K562 (cell line): ENCODE data around the gene PPEF2. TPM values are rescaled to one million over a fixed set of nuclear protein-coding genes. Genes with fewer than 3 reads are reported as not detected.

ENCODE experiments used
- ATAC-seq: fragments of 200-7000 bp; cut with Tn5 transposase; 3 replicates; pipeline ENCODE4 v1.9.1; 2020; ENCODE audit warnings: moderate library complexity
- BruUV-seq: library from RNA; stranded (reverse); fragments of 400-500 nt; replicated peaks from 2 replicates; lab custom pipeline; 2021; lab: Mats Ljungman, UMichigan
- CTCF ChIA-PET: fragments of 300-600 bp; formaldehyde crosslinking; extraction: SDS; loops from one replicate; lab custom pipeline; 2021; ENCODE audit warnings: low intra/inter-chr PET ratio; lab: Yijun Ruan, JAX
- POLR2A ChIA-PET: fragments of 300-600, 350-650 bp; sonication (Branson Sonifier 250); formaldehyde crosslinking; extraction: SDS; loops from one replicate; lab custom pipeline; 2021; ENCODE audit warnings: antibody characterized with exemption, inconsistent platforms; lab: Yijun Ruan, JAX
- DNase-seq, 4 experiments: peaks; one replicate each; pipeline versions ENCODE4 v3.0.0 to v3.0.0-alpha.2; 2011 to 2018; ENCODE audit warnings: low spot score in 3 of 4, mixed read lengths in 3 of 4; ENCODE audit errors: extremely low read depth in 1 of 4
- FAIRE-seq: peaks from 2 replicates; lab custom pipeline; 2011; peaks lifted over from hg19 to GRCh38; lab: Jason Lieb, UNC
- H2AFZ ChIP-seq: 2 replicates; pipeline ENCODE4 v1.6.0; 2011; ENCODE audit warnings: low read depth, low read length, control low read depth, inconsistent platforms
- H3K27ac ChIP-seq: fragments of 200-600 bp; 3 replicates; pipeline ENCODE4 v1.8.0; 2011; ENCODE audit warnings: low read depth, mild to moderate bottlenecking, control low read depth, inconsistent platforms, low read length, moderate library complexity, mixed read lengths; ENCODE audit errors: extremely low read depth
- H3K27me3 ChIP-seq, 2 experiments: fragments of 300-600 bp in 1 of 2; 2 replicates in 1 of 2; 3 replicates in 1 of 2; pipeline versions ENCODE4 v1.6.0 to v1.8.0; 2011; ENCODE audit warnings: inconsistent platforms in 2 of 2, low read length in 2 of 2, mild to moderate bottlenecking in 1 of 2, mixed read lengths in 1 of 2, moderate library complexity in 1 of 2; ENCODE audit not compliant: control insufficient read depth in 2 of 2, insufficient read depth in 2 of 2
- H3K36me3 ChIP-seq: fragments of 300-600 bp; 3 replicates; pipeline ENCODE4 v1.8.0; 2011; ENCODE audit warnings: mild to moderate bottlenecking, low read length, inconsistent platforms; ENCODE audit not compliant: control insufficient read depth, insufficient read depth
- H3K4me1 ChIP-seq, 2 experiments: fragments of 200-600 bp in 1 of 2; replicated peaks in 1 of 2; 2 replicates in 1 of 2; 3 replicates in 1 of 2; pipeline versions ENCODE4 v1.5.1 to v1.8.0; 2011; ENCODE audit warnings: inconsistent platforms in 2 of 2, low read length in 2 of 2, mild to moderate bottlenecking in 1 of 2, mixed read lengths in 1 of 2, moderate library complexity in 1 of 2; ENCODE audit not compliant: control insufficient read depth in 2 of 2, insufficient read depth in 2 of 2
- H3K4me2 ChIP-seq: 2 replicates; pipeline ENCODE4 v1.6.1; 2011; ENCODE audit warnings: low read length, control low read depth, inconsistent platforms, mixed read lengths; ENCODE audit not compliant: insufficient read depth
- H3K4me3 ChIP-seq: fragments of 200-600 bp; sonication (generic), shearing (Covaris generic); 2 replicates; pipeline ENCODE4 v1.5.1; 2016; ENCODE audit warnings: control low read depth, inconsistent platforms
- H3K79me2 ChIP-seq: fragments of 200-600 bp; 3 replicates; pipeline ENCODE4 v1.8.0; 2011; ENCODE audit warnings: low read length, inconsistent platforms; ENCODE audit not compliant: control insufficient read depth, insufficient read depth
- H3K9ac ChIP-seq, 2 experiments: 2 replicates each; pipeline versions ENCODE4 v1.6.0 to v1.6.1; 2011; ENCODE audit warnings: low read depth in 2 of 2, low read length in 2 of 2, control low read depth in 1 of 2, inconsistent platforms in 1 of 2, mild to moderate bottlenecking in 1 of 2, mixed read lengths in 1 of 2; ENCODE audit not compliant: insufficient read depth in 1 of 2
- H3K9me1 ChIP-seq: one replicate; pipeline ENCODE4 v1.6.0; 2011; ENCODE audit warnings: inconsistent platforms, mild to moderate bottlenecking, low read length, moderate library complexity; ENCODE audit not compliant: control insufficient read depth, insufficient read depth
- H3K9me3 ChIP-seq: replicated peaks from 2 replicates; pipeline ENCODE4 v1.5.1; 2011; ENCODE audit warnings: low read depth, low read length, inconsistent platforms; ENCODE audit not compliant: control insufficient read depth, insufficient read depth
- H4K20me1 ChIP-seq: replicated peaks from 2 replicates; pipeline ENCODE4 v1.6.1; 2011; ENCODE audit warnings: low read length, inconsistent platforms, mixed read lengths; ENCODE audit not compliant: control insufficient read depth, insufficient read depth
- CREM ChIP-seq: IDR thresholded peaks from 2 replicates; pipeline ENCODE4 v1.6.1; 2014; ENCODE audit warnings: antibody characterized with exemption, low read depth
- HMG20B ChIP-seq: fragments of 250-450 bp; sonication (Bioruptor Pico); IDR thresholded peaks from 2 replicates; pipeline ENCODE4 v1.5.0; 2021; ENCODE audit warnings: mild to moderate bottlenecking
- SMARCA5 ChIP-seq: fragments of 450-650 bp; IDR thresholded peaks from 2 replicates; pipeline ENCODE4 v1.6.1; 2016
- ZNF274 ChIP-seq: IDR thresholded peaks from 2 replicates; pipeline ENCODE4 v1.6.1; 2011; ENCODE audit warnings: low read depth, mild to moderate bottlenecking, low read length, moderate library complexity, borderline replicate concordance
- ZNF3 ChIP-seq: fragments of 250-450 bp; sonication (Bioruptor Pico); IDR thresholded peaks from 2 replicates; pipeline ENCODE4 v1.5.0; 2021; ENCODE audit warnings: mild to moderate bottlenecking, moderate library complexity
- WGBS: fragments of 100-300 bp; shearing (Covaris generic); methylation state at CpG from one replicate; pipeline ENCODE4 v1.1.6; 2016; ENCODE audit warnings: low coverage, mixed read lengths; ENCODE audit not compliant: insufficient coverage; ENCODE audit errors: missing lambda C conversion rate; 5-methylcytosine and 5-hydroxymethylcytosine counted together
- in situ Hi-C: fragments of 300-500 bp; cut with MboI; formaldehyde crosslinking; loops from 4 replicates; pipeline ENCODE4 v1.15.0; 2018; ENCODE audit warnings: inconsistent platforms, mixed read lengths
- intact Hi-C: fragments of 100-400 bp; cut with micrococcal nuclease; formaldehyde crosslinking; loops from 2 replicates; pipeline ENCODE4 v1.14.2; 2022
- polyA plus RNA-seq, 8 experiments: library from polyadenylated mRNA; depleted of rRNA in 4 of 8; stranded (reverse) in 5 of 8; unstranded in 3 of 8; fragments of >200 nt; fragmentation: Nextera tagmentation in 2 of 8; fragmentation: Illumina TruSeq in 1 of 8; extraction: Ambion mirVana in 2 of 8; extraction: Trizol in 1 of 8; gene quantifications; 2 replicates each; pipeline versions ENCODE4 v1.2.1 to v1.2.3, GENCODE V29; 2011 to 2014; ENCODE audit warnings: inconsistent platforms in 1 of 8, missing spikeins in 1 of 8
- total RNA-seq, 7 experiments: library from RNA; depleted of rRNA in 6 of 7; stranded (reverse); fragments of >200 nt in 6 of 7; fragmentation: Illumina TruSeq in 2 of 7; extraction: Trizol in 2 of 7; gene quantifications; 2 replicates each; pipeline versions ENCODE4 v1.2.1 to v1.2.3, GENCODE V29; 2011 to 2021; ENCODE audit warnings: low replicate concordance in 1 of 7

PPEF2 gene
- total and polyA plus RNA-seq, 9 of the 15 experiments (the other 6 are each of a cell fraction or from before 2014, with no cell fraction given), result not detected

- no peaks in the 10 kb centered on the region for H4K20me1 ChIP-seq
- BruUV-seq, result no TSS peak
- H2AFZ ChIP-seq, result no peak overlapping the region
- ChIA-PET POLR2A (no interaction called here), CTCF (no interaction called here)
- no peaks in the 10 kb centered on the region for H3K9me1 ChIP-seq
- no peak overlapping the region for H3K27ac ChIP-seq
- no peak overlapping the region for H3K9ac ChIP-seq
- TF ChIP-seq CREM (no peak), ZNF3 (CRISPR knock-in tag) (no peak)
- no peaks in the 10 kb centered on the region for H3K79me2 ChIP-seq
- WGBS, result 3% methylated on average over 5 of the region's 5 CpGs
- H3K27me3 ChIP-seq, result peaks cover 14 to 19% of the 10 kb centered on the region in 2 experiments; a peak in 4 of 5 replicates
- in situ Hi-C loops (no loop called here), intact Hi-C loops (no loop called here)
- H3K9me3 ChIP-seq, result no peaks in the 10 kb centered on the region
- H3K4me3 ChIP-seq, result no peak overlapping the region
- no peaks in the 10 kb centered on the region for H3K36me3 ChIP-seq
- H3K4me1 ChIP-seq, result no peaks in the 10 kb centered on the region
- ATAC-seq (no peak), FAIRE-seq (no peak), DNase-seq (no peak)
- no peak overlapping the region for H3K4me2 ChIP-seq
Measured at GRCh38 chr4:75860606-75861005, 41.6 kb downstream of the PPEF2 start.

GRCh38 chr4:75858721-75859120 lies 43.5 kb downstream of the PPEF2 start:
- CTCF ChIA-PET, result no interaction called here
- Histone ChIP-seq H3K9me1 (no peaks in the 10 kb centered on the region), H3K9ac (no peak overlapping the region), H3K27ac (no peak overlapping the region), H3K79me2 (no peaks in the 10 kb centered on the region), H3K4me1 (no peaks in the 10 kb centered on the region), H3K4me2 (no peak overlapping the region), H4K20me1 (no peaks in the 10 kb centered on the region), H2AFZ (no peak overlapping the region), H3K9me3 (no peaks in the 10 kb centered on the region), H3K4me3 (no peak overlapping the region), H3K27me3 (peaks cover 10 to 24% of the 10 kb centered on the region in 2 experiments; a peak in 4 of 5 replicates), H3K36me3 (no peaks in the 10 kb centered on the region)
- 0% methylated on average over 1 of the region's 1 CpG for WGBS
- in situ Hi-C loops (no loop called here), intact Hi-C loops (no loop called here)
- FAIRE-seq (no peak), ATAC-seq (no peak), DNase-seq (no peak)
- POLR2A ChIA-PET, result no interaction called here
- BruUV-seq, result no TSS peak
- TF ChIP-seq ZNF274 (no peak), SMARCA5 (no peak), HMG20B (CRISPR knock-in tag) (no peak)
